ENCODE data around the gene SRRM2. TPM values are rescaled to one million over a fixed set of nuclear protein-coding genes. Genes with fewer than 3 reads are reported as not detected.

Gene SRRM2
- total RNA-seq, 1 experiment from 2014 or later, result 107 TPM

GRCh38 chr16:2792940-2793339 lies 40.5 kb downstream of the SRRM2 start:
- H3K9me3 ChIP-seq (replicated peaks), result no peaks in the 10 kb centered on the region
- no peak overlapping the region for H3K27ac ChIP-seq
- no peak overlapping the region for H3K4me3 ChIP-seq
- no peaks in the 10 kb centered on the region for H3K4me1 ChIP-seq
- H3K27me3 ChIP-seq, result 0 out of 2 replicates have a peak, but pooled peaks cover 4% of the 10 kb centered on the region
- no peaks in the 10 kb centered on the region for H3K36me3 ChIP-seq
- no peak for DNase-seq

DNA sequence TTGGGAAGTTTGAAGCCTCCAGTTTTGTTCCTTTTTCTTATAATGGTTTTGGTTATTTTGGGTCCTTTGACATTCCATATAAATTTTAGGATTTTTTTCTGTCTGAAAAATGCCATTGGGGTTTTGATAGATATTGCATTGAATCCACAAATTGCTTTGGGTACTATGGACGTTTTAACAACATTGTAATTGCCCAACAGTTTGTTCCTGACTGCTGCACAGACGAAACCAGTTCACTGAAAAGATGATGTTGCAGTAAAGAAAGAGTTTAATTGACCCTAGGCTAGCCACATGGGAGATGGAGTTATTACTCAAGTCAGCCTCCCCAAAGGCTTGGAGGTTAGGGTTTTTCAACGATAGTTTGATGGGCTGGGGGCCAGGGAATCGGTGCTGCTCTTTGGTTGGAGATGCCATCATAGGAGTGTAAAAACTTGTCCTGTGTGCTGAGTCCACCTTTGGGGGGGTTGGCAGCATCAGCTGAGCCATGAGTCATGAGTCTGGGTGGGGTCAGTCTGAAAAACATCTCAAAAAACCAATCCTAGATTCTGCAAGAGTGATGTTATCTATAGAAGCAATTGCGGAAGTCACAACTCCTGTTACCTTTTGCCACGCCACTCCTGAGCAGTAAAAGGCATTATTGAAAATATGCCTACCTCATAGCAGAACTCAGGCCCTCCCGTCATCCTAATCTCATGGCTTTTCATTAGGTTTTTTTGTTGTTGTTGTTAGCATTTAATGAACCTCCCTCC lies 43.1 kb downstream of the SRRM2 start:
- Histone ChIP-seq H3K27me3 (0 out of 2 replicates have a peak, but pooled peaks cover 4% of the 10 kb centered on the region), H3K27ac (no peak overlapping the region), H3K4me3 (no peak overlapping the region), H3K4me1 (no peaks in the 10 kb centered on the region), H3K9me3 (replicated peaks) (no peaks in the 10 kb centered on the region), H3K36me3 (no peaks in the 10 kb centered on the region)
- DNase-seq, result no peak

GRCh38 chr16:2798723-2799204 lies 46.3 kb downstream of the SRRM2 start:
- H3K27ac ChIP-seq, result no peak overlapping the region

GRCh38 chr16:2799205-2799858 lies 46.9 kb downstream of the SRRM2 start:
- Histone ChIP-seq H3K27ac (no peak overlapping the region), H3K9me3 (replicated peaks) (peaks cover 4% of the 10 kb centered on the region; the same call in 1 of the 2 replicates), H3K27me3 (0 out of 2 replicates have a peak, but pooled peaks cover under 1% of the 10 kb centered on the region), H3K4me1 (no peaks in the 10 kb centered on the region), H3K36me3 (no peaks in the 10 kb centered on the region), H3K4me3 (no peak overlapping the region)
- DNase-seq, result no peak

More at GRCh38 chr16:2798723-2799204, 46.3 kb downstream of the SRRM2 start:
- H3K9me3 ChIP-seq (replicated peaks), result peaks cover 4% of the 10 kb centered on the region; the same call in 1 of the 2 replicates
- no peak overlapping the region for H3K4me3 ChIP-seq
- H3K4me1 ChIP-seq, result no peaks in the 10 kb centered on the region
- no peak for DNase-seq
- 0 out of 2 replicates have a peak, but pooled peaks cover 4% of the 10 kb centered on the region for H3K27me3 ChIP-seq
- no peaks in the 10 kb centered on the region for H3K36me3 ChIP-seq

DNA sequence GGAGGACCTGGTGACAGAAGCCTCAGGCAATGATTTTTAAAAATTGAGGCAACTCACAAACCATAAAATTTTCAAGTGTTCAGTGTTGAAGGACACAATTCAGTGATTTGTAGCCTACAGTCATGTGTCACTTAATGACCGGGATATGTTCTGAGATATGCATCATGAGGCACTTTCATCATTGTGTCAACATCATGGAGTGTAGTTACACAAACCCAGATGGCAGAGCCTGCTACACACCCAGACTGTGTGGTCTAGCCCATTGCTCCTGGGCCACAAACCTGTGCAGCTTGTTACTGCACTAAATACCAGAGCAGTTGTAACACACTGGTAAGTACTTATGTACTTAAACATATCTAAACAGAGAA lies 47.4 kb downstream of the SRRM2 start:
- Histone ChIP-seq H3K27ac (no peak overlapping the region), H3K4me1 (no peaks in the 10 kb centered on the region), H3K36me3 (no peaks in the 10 kb centered on the region), H3K27me3 (no peaks in the 10 kb centered on the region), H3K9me3 (replicated peaks) (peaks cover 4% of the 10 kb centered on the region; the same call in 1 of the 2 replicates), H3K4me3 (no peak overlapping the region)
- DNase-seq, result no peak

DNA sequence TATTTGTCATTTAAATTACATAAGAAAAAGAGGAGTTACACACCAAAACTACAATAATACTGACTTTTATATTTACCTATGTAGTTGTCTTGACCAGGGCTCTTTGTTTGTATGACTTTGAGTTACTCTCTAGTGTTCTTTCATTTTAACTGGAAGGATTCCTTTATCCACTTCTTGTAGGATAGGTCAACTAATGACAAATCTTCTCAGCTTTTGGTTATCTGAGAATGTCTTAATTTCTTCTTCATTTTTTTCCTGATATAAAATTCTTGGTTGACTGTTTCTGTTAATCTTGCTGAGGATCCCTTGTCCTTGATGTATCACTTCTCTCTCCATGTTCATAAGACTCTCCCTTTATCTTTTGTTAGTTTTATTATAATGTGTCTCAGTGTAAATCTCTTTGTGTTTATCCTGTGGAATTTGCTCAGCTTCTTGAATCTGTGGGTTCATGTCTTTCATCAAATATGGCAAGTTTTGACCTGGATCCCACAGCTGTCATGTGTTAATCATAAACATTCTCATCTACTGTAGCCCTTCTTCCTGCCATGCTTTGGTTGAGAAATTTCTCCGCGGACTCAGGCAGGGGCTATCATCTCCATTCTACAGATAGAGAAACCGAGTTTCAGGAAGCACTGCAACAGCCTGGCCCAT lies 51.2 kb downstream of the SRRM2 start:
- H3K27ac ChIP-seq, result no peak overlapping the region
- H3K4me1 ChIP-seq, result no peaks in the 10 kb centered on the region
- DNase-seq, result no peak
- H3K36me3 ChIP-seq, result no peaks in the 10 kb centered on the region
- no peaks in the 10 kb centered on the region for H3K27me3 ChIP-seq
- H3K9me3 ChIP-seq (replicated peaks), result peaks cover 4% of the 10 kb centered on the region; the same call in 1 of the 2 replicates
- no peak overlapping the region for H3K4me3 ChIP-seq

DNA sequence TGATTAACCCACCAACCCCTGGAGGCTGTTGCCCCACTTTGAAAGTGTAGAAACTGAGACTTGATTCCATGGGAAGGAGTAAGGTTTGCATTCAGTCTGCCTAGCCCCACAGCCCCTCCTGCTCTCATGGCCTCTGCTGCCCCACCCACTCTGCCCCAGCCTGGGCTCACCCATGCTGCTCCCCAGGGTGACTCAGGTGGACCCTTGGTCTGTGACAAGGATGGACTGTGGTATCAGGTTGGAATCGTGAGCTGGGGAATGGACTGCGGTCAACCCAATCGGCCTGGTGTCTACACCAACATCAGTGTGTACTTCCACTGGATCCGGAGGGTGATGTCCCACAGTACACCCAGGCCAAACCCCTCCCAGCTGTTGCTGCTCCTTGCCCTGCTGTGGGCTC lies 52.3 kb downstream of the SRRM2 start:
- no peak for DNase-seq
- no peak overlapping the region for H3K4me3 ChIP-seq
- no peaks in the 10 kb centered on the region for H3K27me3 ChIP-seq
- H3K36me3 ChIP-seq, result no peaks in the 10 kb centered on the region
- peaks cover 4% of the 10 kb centered on the region for H3K9me3 ChIP-seq (replicated peaks)
- no peaks in the 10 kb centered on the region for H3K4me1 ChIP-seq
- H3K27ac ChIP-seq, result no peak overlapping the region

GRCh38 chr16:2806286-2806685 lies 53.8 kb downstream of the SRRM2 start:
- H3K27ac ChIP-seq, result no peak overlapping the region
- no peak for DNase-seq

GRCh38 chr16:2808181-2808580 lies 55.7 kb downstream of the SRRM2 start:
- Histone ChIP-seq H3K4me1 (no peaks in the 10 kb centered on the region), H3K4me3 (no peak overlapping the region), H3K36me3 (no peaks in the 10 kb centered on the region), H3K27ac (no peak overlapping the region), H3K9me3 (replicated peaks) (peaks cover 2% of the 10 kb centered on the region), H3K27me3 (0 out of 2 replicates have a peak, but pooled peaks cover 3% of the 10 kb centered on the region)
- DNase-seq, result no peak

More at GRCh38 chr16:2806286-2806685, 53.8 kb downstream of the SRRM2 start:
- Histone ChIP-seq H3K27me3 (no peaks in the 10 kb centered on the region), H3K36me3 (no peaks in the 10 kb centered on the region), H3K4me3 (no peak overlapping the region), H3K9me3 (replicated peaks) (peaks cover 4% of the 10 kb centered on the region), H3K4me1 (no peaks in the 10 kb centered on the region)

DNA sequence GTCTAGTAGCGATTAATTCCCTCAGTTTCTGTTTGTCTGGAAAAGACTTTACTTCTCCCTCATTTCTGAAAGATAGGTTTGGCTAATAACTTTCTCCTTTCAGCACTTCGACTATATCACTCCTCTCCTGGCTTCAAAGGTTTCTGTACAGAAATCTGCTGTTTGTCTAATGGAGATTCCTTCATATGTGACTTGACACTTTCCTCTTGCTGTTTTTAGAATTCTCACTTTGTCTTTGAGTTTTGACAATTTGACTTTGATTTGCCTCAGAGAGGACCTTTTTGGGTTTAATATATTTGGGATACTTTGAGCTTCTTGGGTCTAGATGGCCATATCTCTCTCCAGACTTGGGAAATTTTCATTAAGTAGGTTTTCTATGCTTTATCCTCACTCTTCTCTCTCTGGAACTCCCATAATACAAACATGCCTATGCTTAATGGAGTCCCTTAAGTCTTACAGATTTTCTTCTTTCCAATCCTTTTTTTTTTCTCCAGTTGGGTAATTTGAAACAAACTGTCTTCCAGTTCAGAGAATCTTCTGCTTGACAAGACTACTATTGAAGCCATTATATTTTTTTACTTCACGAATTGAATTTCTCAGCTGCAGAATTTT lies 56.8 kb downstream of the SRRM2 start:
- Histone ChIP-seq H3K36me3 (no peaks in the 10 kb centered on the region), H3K4me1 (no peaks in the 10 kb centered on the region), H3K9me3 (replicated peaks) (no peaks in the 10 kb centered on the region; the same call in 1 of the 2 replicates), H3K4me3 (no peak overlapping the region), H3K27ac (no peak overlapping the region), H3K27me3 (0 out of 2 replicates have a peak, but pooled peaks cover 3% of the 10 kb centered on the region)
- no peak for DNase-seq

GRCh38 chr16:2810651-2811050 lies 58.2 kb downstream of the SRRM2 start:
- Histone ChIP-seq H3K9me3 (replicated peaks) (no peaks in the 10 kb centered on the region; the same call in 1 of the 2 replicates), H3K4me1 (peaks cover 4% of the 10 kb centered on the region), H3K27me3 (peaks cover 8% of the 10 kb centered on the region), H3K36me3 (no peaks in the 10 kb centered on the region), H3K27ac (no peak overlapping the region), H3K4me3 (no peak overlapping the region)
- DNase-seq, result no peak

- DNase-seq, result peak in 1 of 2 experiments; percentile 7
Measured at GRCh38 chr16:2811703-2812471, 59.4 kb downstream of the SRRM2 start.

GRCh38 chr16:2813771-2814221 lies 61.4 kb downstream of the SRRM2 start:
- Histone ChIP-seq H3K9me3 (replicated peaks) (no peaks in the 10 kb centered on the region; the same call in 1 of the 2 replicates), H3K27ac (no peak overlapping the region), H3K27me3 (peaks cover 14% of the 10 kb centered on the region), H3K4me1 (peaks cover 4% of the 10 kb centered on the region), H3K4me3 (no peak overlapping the region), H3K36me3 (no peaks in the 10 kb centered on the region)
- DNase-seq, result no peak

More at GRCh38 chr16:2811703-2812471, 59.4 kb downstream of the SRRM2 start:
- H3K4me1 ChIP-seq, result peaks cover 4% of the 10 kb centered on the region
- no peaks in the 10 kb centered on the region; the same call in 1 of the 2 replicates for H3K9me3 ChIP-seq (replicated peaks)
- H3K27ac ChIP-seq, result no peak overlapping the region
- no peaks in the 10 kb centered on the region for H3K36me3 ChIP-seq
- peaks cover 14% of the 10 kb centered on the region for H3K27me3 ChIP-seq
- no peak overlapping the region for H3K4me3 ChIP-seq
